D721Med (cell line): Measurements from ENCODE around the gene PIGP.
"Not testable (repeated sequence)": the region's sequence is repeated elsewhere in the genome, so short reads cannot be mapped to it uniquely, and the experiment has no call there.

Experiments
- DNase-seq: peaks from one replicate; pipeline ENCODE4 v3.0.0; 2011; ENCODE audit warnings: low spot score; ENCODE audit not compliant: insufficient read length
- FAIRE-seq: peaks from 2 replicates; lab custom pipeline; 2011; peaks lifted over from hg19 to GRCh38; lab: Jason Lieb, UNC
- CTCF ChIP-seq: IDR thresholded peaks from 2 replicates; pipeline ENCODE4 v1.5.1; 2012; ENCODE audit warnings: mild to moderate bottlenecking, control low read depth; ENCODE audit not compliant: insufficient read depth; ENCODE audit errors: missing control alignments

Gene PIGP

GRCh38 chr21:37044643-37045042 is 28.2 kb downstream of the PIGP start:
- FAIRE-seq (no peak), DNase-seq (no peak)
- no peak for TF ChIP-seq CTCF

GRCh38 chr21:37043818-37044217 is 29.1 kb downstream of the PIGP start:
- DNase-seq = no peak
- FAIRE-seq = no peak
- no peak for TF ChIP-seq CTCF

- DNase-seq (no peak), FAIRE-seq (no peak)
- TF ChIP-seq CTCF = no peak
Observed at GRCh38 chr21:37041706-37042271, 31.1 kb downstream of the PIGP start.

GRCh38 chr21:37040212-37040611 is 32.7 kb downstream of the PIGP start:
- DNase-seq (no peak), FAIRE-seq (no peak)
- no peak for TF ChIP-seq CTCF

GRCh38 chr21:37039411-37040075 is 33.3 kb downstream of the PIGP start:
- no peak for TF ChIP-seq CTCF
- DNase-seq = no peak
- no peak for FAIRE-seq

GRCh38 chr21:37036177-37036576 is 36.7 kb downstream of the PIGP start:
- no peak for FAIRE-seq

GRCh38 chr21:37034394-37034793 is 38.5 kb downstream of the PIGP start:
- not testable (repeated sequence) for FAIRE-seq, DNase-seq

More at GRCh38 chr21:37036177-37036576, 36.7 kb downstream of the PIGP start:
- no peak for TF ChIP-seq CTCF
- DNase-seq = no peak
